HG03196 (cell line): Measurements from ENCODE around the gene DDX10.
"Not testable (repeated sequence)": the region's sequence is repeated elsewhere in the genome, so short reads cannot be mapped to it uniquely, and the experiment has no call there.

Source experiments
- ATAC-seq: cut with Tn5 transposase; IDR thresholded peaks from one replicate; pipeline ENCODE4 v1.9.1; 2021; ENCODE audit not compliant: unreplicated experiment

The DDX10 gene

DNA sequence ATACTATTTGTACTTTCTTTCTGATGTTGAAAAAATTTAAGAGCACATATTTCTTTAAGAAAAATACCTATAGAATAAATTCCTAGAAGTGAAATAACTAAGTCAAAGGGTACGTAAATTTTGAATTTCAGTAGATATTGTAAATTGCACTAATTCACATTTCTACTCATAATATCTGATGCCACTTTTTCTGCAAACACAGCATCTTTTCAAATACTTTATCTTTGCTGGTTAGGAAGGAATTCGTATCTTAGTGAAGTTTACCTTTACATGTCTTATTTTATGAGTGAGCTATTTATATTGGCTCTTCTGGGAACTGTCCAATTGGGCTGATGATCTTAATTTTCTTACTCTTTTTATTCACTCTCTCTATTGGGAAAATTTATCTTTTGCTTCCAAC is 148.2 kb downstream of the DDX10 start:
- ATAC-seq: no peak

DNA sequence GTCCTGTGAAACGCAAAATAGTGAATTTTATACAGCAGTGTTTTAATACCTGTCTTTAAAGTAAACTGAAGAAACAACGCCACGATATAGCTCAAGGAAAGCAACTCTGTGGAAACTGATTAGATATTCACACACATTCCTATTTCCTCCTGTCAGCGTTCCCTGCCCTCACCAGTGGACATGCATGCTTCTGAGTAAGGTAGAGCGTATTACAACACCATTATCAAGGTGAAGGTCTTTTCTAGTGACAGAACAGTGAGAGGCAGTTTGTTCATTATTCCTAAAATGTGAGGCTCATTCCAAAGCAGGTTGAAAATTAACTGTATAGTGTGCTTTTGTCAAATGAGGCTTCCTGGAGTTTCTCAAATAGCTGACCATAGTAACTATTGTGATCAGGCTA is 153.1 kb downstream of the DDX10 start:
- no peak for ATAC-seq

DNA sequence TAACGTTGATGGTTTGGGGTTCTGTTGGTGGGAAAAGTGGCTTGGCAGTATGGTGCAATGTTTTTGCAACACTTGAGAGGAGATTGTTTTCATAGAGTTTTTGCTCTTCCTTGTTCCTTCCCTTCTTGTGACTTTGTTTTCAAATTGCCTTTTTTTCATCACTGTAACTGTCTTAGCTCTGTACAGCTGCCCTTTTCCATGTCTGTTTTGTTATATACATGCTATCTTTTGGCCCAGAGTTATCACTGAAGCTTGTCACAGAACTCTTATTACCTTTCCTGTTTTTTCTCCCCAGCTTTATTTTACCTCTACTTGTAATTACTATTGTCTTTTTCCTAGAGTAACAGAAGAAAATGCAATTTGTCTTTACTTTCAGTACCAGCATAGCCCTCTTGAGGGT is 154.1 kb downstream of the DDX10 start:
- ATAC-seq: no peak

DNA sequence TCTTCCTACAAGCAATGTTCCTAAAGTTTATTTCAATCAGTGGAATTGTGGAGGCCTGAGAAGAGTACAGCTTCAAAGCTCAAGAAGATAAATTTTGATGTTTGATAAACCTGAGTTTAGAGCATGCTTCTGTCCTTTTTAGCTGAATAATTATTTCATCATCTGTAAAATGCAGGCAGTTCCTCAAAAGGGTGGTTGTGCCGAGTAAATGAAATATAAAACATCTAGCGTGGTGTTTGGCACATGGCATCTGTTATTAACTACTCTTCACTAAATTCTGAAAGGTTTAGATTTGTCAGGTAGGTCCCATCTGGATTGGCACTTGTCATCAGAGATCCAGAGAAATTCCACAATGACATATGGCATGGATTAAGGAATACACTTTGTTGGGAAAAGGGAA is 155.1 kb downstream of the DDX10 start:
- ATAC-seq: no peak

DNA sequence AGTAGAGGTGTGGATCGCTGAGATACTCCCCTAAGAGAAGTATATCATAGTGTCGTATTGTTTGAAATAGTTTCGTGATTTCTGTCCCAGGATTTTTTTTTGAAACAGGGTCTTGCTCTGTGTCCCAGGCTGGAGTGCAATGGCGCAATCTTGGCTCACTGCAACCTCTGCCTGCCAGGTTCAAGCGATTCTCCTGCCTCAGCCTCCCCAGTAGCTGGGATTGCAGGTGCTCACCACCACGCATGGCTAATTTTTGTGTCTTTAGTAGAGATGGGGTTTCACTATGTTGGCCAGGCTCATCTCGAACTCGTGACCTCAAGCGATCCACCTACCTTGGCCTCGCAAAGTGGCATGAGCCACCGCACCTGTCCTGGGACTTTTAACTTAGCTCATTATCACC is 159.1 kb downstream of the DDX10 start:
- ATAC-seq: not testable (repeated sequence)

DNA sequence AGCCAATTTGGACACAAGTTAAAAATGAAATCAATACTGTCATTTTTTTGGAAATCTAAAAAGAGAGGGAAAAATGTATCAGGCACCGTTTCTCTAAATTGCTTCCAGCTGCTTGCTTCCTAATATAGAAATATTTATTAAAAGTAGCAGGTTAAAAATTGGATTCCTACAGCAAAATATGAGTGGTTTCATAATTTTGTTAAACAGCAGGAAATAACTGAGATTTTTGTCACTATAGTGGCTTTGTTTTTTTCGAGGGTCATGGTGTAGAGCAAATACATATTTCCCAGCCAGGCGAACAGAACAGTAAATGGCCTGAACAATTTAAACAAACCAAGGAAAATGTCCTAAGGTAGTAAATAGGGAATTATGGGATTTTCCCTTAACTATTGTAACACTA is 159.7 kb downstream of the DDX10 start:
- ATAC-seq: no peak

DNA sequence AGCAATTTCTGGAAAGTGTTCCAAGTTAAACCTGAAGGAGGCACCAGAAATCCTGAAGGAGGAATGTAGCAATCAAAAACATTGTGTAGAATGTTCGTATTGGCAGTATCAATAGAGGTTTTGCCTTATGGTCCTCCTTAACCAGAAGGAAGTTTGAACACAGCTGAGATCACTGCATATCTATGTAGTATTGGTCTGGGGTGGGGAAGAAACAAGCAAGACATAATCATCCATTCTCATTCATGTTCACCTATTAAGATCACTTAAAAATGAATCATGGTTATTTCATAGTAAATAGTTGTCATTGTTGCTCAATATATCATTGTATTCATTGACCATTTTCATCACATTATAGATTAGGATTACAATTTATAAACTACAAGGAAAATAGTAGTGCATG is 160.5 kb downstream of the DDX10 start:
- ATAC-seq: no peak

DNA sequence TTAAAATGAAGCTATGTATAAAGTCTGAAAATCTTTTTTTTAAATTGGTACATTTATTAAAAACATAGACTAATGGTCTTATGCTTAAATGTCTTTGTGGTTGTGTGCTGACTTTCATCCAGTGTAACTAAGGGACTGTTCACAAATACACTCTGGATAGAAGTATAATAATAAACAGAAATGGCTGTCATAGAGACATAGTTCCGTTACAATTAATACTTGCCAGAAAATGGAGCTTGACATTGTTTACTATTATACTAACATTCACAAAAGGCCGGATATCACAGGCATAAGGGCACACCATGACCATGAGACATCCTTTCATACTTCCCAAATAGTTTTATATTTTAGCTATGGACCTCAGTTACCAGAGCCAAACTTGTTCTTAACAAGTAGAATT is 161.3 kb downstream of the DDX10 start:
- no peak for ATAC-seq

DNA sequence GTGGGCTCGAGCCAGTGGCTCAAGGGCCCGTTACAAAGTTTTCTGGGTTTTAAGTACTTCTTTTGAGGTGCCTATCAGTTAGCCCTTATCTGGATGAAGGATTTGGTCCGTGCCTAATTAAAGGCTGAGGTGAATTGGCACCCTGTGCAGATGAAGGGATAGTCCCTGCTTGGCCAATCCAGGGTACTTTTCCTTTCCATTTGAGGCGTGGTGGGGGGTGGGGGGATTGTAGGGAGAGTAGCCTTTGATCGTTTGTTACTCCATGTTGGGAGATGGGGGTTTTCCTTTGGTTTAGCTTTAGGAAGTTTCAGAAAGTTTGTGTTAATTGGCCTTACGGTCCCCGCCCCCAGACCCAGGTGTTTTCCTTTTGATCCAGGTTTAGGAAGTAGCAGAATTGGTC is 170.8 kb downstream of the DDX10 start:
- no peak for ATAC-seq

DNA sequence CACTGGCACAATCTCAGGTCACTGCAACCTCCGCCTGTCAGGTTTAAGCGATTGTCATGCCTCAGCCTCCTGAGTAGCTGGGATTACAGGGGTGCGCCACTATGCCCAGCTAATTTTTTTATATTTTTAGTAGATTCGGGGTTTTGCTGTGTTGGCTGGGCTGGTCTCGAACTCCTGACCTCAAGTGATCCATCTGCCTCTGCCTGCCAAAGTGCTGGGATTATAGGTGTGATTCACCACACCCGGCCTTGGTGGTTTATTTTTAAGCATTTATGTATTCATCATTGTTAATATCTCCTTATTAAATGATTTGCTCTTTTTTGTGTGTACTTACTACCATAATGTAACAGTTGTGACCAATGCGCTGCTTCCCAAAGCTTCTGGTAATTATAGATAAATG is 171.7 kb downstream of the DDX10 start:
- ATAC-seq: no peak

DNA sequence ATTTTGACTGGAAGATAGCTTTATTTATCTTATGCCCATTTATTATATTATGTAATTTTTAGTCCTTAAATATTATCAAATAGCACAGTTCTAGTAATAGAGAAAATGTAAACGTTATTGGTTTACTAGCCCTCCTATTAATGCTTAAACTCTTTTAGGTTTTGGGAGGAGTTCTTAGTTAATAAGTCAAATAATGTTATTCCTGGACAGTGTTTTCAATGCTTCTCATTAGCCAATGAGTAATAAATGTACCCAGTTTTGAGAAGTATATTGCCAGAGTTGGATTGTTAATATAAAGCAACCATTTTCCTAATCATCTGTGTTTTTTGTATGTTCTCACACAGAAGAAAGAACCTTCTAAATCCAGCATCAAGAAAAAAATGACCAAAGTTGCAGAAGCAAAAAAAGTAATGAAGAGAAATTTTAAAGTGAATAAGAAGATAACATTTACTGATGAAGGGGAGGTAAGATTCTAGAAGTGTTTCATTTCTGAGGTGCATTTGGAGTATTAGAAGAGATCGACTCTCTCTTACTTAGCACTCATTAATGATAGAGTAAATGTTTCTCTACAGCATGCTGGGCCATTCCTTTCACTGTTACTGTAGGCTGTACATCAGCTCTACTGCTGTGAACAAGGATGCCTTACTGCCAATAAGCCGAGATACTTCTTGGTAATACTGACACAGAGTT is 173.4 kb downstream of the DDX10 start:
- no peak for ATAC-seq

DNA sequence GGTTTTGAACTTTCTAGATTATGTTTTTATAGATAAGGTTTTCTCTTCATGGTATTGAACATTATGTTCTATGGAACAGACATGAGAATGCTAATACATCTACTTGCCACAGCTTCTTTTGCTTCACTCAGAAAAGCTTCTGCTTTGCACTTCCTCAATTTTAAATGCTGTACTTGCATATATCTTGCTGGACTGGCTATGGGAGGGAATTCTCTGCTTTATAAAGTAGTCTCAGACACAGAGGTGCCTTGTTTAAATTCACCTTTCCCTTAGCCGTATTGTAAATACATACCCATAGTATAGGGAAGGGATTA is 173.9 kb downstream of the DDX10 start:
- no peak for ATAC-seq

DNA sequence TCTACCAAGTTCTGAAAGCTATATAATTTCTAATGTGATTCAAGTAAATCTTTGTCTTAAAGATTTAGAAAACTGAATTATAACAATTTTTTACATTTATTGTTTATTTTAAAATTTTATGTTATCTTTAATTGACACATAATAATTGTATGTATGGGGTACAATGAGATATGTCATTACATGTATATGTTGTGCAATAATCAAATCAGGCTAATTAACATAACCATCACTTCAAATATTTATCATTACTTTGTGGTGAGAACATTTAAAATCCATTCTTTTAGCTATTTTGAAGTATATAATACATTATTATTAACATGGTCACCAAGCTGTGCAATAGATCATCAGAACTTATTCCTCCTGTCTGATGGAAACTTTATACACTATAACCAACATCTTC is 181.1 kb downstream of the DDX10 start:
- no peak for ATAC-seq

DNA sequence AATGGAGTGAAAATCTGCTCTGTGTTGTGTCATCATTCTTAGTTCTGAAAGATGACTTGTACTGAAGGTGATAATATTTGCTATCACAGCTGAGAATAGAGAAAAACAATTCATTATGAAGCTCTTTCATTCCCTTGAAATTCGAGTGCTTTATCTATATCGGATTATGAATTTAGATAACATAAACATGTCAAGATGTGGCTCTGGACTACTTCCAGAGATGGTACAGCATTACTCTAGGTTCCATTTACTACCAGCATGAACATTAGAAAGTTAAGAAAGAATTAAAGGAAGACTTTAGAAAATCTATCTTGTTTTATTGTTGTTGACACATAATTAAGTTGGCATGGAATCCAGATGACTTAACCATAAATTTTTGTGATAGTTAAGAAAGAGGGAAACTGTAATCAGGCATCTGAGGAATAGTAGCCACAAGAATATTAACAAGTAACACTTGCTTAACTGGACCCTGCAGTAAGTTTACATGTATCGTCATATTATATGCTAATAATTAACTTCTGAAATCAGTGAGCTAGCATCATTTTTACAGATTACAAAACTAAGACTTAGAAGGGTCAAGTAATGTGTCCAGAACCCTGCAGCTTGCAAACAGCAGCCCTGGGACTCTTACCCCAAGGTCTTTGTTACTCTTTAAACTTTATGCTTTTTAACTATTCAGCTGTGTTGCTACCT is 182.6 kb downstream of the DDX10 start:
- ATAC-seq: no peak

DNA sequence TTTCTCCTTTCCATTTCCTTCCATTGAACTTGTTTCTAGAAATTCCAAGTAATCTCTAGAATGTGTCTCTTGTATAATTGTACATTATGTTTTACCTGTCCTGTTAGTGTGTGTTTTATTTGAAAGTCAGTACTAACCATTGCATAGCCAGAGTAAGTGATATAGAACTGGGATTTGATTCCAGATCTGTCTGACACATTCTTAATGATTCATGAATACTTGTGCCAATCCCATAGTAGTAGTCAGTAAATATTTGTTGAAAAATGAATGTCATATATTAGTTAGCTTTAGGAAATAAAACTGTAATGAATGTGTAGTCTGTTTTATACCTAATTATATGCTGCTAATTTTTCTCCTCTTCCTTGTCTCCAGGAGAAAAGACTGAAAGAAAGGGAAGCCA is 186.9 kb downstream of the DDX10 start:
- no peak for ATAC-seq

DNA sequence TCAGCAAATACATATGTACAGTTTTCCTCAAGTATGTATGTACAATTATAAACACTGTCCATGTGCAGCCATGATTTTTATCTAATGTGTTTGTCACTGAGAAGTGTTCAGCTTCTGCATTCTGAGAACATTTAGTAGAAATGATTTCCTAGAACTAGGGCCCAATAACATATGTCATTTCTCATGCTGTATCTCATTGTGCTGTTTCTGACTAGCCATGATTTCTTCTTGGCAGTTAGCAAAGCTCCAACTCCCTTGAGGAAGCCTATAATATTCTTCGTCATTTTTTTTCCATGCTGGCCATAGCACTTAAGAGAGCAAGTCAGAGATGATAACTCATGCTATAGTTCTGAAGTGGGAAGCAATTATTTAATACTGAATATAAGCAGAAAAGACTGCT is 187.8 kb downstream of the DDX10 start:
- ATAC-seq: no peak

DNA sequence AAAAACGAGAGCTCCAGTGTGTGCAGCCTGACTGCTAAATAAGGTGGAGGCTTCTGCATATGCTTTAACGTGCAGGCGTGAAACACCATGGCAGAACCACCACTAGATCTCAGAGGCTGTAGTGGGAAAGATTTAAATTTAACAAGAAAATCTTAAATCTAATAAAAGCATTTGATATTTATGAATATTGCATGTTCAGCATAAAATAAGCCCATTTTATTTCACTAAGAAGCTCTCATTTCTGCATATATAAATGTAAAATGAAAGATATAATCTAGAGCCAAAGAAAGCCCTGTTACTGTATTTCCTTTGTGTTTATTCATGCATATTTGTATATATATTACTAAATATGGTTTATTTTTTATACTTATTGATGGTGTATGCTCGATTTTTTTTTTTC is 188.3 kb downstream of the DDX10 start:
- no peak for ATAC-seq

DNA sequence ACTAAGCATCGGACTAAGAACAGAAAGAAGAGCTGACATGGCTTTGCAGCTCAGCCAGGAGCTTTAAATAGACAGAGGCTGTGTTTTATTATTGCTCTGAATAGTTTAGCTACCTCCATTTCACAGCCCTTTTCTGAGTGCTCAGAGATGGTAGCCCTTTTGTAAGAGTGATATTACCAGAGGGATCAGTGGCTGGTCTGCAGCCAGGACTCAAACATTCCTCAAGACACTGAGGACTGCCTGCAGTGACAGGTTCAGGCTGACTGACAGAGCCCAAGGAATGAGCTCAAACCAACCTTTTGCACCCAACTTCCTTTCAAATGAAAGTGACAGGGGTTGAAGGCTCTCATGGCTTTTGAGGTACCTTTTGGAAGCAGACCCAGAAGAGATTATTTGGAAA is 189.0 kb downstream of the DDX10 start:
- ATAC-seq: peak; percentile 55

DNA sequence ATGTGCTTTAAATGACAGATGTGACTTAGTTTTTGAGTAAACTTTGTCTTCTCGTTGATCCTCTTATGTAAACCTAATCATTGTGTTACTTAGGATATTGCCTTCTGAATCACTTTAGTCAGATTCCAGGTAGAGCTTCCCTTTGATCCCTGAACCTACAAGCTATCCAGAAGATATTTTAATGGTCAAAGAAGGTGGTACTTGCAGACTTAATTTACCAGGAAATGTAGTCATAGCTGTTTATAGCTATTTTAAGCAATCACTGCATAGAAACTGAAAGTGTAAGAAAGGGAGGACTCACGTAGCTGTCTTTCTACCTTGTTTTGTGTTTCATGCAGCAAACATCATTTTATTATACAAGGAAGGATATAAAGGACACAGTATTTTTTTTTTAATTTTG is 189.5 kb downstream of the DDX10 start:
- ATAC-seq: peak; percentile 90

DNA sequence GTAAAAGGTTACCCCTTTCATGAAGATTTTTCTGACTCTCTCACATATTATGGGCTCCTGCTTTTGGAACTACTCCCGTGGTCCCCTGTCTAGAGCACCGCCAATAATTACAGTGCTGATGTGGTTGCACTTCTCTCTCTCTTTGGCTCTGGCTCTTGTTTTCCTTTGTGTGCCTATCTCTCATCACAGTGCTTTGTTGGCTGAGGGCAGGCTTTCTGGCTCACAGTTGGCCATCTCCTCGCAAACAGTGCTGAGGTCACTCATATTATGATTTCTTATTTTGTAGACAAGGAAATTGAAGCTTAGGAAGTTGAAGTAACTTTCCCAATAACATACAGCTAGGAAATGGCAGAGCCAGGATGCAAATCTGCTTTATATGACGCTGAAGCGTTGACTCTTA is 192.5 kb downstream of the DDX10 start:
- ATAC-seq: no peak

DNA sequence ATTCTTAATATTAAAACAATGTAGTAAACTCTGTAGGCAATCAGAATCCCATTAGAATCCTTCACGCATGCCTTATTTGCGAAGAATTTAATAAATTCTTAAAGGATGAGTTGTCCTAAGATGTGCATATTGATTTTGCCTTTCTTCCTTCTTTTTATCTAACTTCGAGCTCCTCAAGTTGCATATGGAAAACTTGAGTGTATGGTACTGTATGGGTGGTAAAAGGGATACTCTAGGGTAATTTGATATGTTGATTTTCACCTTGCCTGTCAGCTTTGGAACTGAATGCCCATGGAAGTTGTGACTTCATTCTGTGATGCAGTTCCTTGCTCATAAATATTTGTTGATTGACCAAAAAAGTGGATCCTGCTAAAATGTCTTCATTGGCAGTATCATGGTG is 193.8 kb downstream of the DDX10 start:
- ATAC-seq: no peak

DNA sequence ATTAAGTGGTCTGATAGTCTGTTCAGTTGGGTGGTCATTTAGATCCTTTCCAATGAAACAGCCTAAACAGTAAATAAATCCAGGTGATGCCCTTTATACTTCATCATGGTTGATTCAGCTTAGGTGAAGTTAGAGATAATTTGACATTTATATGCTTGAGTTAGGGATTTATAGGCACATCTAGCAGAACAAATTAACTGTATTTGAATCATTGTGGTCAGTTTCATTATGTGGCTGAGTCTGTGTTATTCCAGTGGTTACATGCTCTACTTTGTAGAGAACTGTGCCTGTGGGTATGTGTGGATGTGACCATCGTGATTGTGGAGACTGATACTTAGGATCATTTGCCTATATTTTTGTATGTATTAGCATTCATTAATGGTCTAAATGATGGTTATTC is 194.6 kb downstream of the DDX10 start:
- ATAC-seq: no peak

DNA sequence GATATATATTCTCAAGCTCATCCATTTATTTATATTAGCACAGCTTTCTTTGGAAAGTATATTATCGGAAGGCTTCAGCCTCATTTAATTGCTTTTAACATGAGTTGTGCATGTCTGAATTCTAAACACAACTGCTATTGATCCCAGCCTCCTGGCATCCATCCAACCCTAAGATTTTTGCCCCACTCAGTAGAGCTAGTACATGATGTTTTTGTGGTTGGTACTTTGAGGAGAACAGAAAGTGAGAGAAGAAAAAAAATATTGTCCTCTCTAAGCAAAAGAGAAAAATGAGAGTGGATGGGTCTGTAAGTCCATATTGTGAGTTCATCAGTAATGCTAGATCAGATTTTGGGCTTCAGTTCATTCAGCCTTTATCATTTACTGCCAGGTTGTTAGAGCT is 198.7 kb downstream of the DDX10 start:
- ATAC-seq: no peak
